Bone marrow (tissue), 2 donors: Measurements from ENCODE around the gene ASPRV1.
A peak's percentile ranks its signal among the peaks of the same experiment; 100 is the strongest.

ENCODE experiments used
- DNase-seq, 2 donors: peaks; one replicate each; lab custom pipeline; 2025; lab: John Stamatoyannopoulos, UW

ASPRV1 gene

DNA sequence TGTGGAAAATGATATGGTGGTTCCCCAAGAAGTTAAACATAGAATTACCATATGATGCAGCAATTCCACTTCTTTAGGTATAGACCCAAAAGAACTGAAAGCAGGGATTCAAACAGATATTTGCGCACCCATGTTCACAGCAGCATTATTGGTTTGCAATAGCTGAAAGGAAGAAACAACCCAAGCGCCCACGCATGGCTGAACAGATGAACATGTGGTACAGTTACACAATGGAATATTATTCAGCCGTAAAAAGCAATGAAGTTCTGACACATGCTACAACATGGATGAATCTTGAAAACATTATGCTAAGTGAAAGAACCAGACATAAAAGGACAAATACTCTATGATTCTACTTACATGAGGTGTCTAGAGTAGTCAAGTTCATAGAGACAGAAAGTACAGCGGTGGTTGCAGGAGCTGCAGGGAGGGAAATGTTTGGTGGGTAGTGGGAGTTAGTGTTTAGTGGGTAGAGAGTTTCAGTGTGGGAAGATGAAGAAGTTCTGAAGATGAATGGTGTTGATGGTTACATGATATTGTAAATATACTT, 26.7 kb upstream of the ASPRV1 start:
- DNase-seq = no peak

DNA sequence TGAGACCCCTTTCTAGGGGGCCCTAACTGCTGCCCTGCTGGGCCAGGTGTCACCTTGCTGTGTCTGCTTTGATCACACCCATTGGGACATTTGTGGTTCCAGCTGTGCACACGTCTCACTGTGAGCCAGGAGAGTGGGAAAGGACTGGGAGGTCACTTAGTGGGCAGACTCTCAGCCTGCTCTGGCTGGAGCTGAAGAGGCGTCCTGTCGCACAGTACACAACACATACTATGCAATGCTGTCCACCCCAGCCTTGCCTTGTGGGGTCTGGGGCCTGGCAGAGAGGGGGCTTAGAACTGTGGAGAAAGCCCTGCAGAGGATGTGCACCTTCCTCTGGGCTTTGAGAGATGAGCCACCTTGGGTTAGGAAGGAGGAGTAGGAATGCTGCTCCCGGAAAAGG, 25.3 kb upstream of the ASPRV1 start:
- no peak for DNase-seq

DNA sequence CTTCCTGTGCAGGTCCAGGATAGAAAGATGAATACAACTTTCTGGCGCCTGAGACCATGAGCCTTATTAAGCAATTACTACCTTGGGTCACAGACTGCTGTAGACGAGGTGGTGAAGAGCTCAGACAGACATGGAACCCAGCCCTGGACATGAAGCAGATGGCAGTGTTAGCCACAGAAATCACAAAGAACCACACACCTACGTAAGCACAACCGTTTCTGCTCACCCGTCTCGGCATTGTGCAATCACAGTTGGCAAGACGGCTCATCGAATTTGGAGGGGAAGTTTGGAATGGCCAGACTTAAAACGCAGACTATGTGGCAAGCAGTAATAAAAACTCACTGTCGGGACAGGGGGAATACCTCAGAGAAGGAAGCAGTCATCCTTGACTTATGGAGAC, 24.3 kb upstream of the ASPRV1 start:
- DNase-seq = peak in 1 of 2 donors; percentile 53

DNA sequence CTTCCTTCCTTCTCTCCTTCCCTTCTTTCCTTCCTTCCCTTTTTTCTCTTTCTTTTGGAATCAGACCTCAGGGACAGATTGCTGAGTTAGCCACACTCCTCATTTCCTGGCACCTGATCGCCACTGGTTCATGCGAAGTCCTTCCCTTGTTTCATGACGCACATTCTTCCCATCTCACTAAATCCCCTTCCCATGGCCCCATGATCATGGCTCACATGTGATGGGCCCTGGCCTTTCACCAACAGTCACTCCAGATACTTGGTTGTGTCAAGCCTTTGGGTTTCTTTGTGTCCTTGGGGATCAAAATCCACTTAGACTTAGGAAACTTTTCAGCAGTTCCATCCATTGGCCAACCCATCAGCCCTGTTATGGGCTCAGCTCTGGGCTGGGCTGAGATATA, 23.8 kb upstream of the ASPRV1 start:
- no peak for DNase-seq

DNA sequence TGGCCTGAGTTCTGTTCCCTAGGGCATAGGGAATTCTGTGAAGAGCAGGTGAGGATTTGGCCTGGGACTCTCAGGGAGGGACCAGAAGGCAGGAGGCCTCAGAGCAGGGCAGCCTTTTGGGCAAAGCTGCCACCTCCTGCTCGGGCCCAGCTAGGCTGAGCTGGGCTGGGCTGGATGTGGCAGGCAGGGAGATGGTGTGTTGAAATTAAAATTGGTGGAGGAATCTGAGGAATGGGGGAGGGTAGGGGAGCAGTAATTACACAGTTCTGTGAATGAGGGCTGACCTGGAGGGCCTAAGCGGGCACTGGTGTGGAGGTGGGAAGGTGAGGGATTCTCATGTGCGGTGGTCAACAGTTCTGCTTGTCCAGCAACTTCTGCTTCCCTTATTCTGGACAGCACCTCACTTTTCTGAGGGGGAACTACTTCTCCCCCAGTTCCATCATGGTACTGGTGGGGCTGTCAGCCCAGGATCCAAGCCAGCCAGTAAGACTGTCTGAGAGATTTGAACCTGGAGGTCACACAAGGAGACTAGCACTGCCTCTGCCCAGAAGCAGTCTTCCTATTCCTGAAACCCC, 22.0 kb upstream of the ASPRV1 start:
- no peak for DNase-seq

DNA sequence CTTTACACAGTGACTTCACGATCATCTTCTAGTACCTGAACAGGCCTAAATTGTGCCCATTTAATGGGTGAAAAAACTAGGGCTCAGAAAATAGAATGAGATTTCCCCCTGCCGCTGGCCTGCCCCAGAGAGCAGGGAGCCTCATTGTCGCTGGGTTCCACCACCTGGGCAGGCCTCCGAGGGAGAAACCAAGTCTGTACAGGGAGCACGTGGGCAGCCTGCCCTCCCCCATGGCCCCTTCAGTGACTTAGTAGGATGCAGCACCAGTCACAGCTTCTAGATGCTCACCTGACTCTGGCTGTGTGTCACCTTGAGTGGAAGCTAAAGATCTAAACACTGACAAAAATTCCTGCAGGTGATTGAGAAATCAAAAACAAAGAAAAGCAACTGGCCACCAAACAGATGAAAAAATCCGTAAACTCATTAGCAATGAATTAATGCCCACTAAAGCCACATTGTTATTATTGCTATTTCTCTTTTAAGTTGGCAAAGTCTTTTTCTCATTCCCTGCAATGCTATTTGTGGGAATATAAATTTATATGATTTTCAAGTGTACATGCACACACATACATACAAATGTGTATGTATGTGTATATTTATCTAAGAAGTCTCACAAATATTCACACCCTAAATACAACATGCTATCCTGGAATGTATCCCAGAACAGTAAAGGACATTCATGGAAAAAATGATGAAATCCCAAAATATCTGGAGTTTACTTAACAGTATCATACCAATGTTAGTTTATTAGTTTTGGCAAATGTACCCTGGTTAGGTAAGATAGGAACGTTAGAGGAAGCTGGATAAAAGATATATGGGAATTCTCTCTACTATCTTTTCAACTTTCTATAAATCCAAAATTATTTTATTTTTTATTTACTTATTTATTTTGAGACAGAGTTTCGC, 18.7 kb upstream of the ASPRV1 start:
- no peak for DNase-seq

DNA sequence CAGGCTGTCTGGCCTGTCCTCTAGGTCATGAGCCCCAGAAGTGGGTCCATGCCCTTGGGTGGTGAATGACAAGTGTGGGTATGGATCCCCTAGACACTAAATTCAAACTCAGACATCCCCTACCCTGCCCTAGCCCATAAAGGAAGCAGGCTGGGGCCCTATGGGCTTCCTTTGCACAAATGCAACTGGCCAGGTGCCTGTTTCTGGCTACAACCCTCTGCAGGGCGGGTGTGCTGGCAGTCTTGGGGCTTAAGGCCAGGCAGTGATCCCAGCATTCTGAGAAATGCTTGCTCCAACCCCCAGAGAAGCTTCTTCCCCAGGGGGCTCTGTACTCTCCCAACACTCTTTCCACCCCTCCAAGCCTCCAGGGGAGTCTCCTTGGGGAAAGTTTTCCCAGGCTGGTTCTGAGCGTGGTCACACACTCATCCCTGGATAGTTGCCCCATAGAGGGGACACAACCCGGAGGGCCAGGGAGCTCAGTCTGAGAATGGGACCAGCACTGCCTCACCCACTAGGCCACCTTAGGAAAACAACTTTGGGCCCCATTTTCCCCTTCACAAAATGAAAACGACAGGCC, 16.6 kb upstream of the ASPRV1 start:
- DNase-seq = no peak

DNA sequence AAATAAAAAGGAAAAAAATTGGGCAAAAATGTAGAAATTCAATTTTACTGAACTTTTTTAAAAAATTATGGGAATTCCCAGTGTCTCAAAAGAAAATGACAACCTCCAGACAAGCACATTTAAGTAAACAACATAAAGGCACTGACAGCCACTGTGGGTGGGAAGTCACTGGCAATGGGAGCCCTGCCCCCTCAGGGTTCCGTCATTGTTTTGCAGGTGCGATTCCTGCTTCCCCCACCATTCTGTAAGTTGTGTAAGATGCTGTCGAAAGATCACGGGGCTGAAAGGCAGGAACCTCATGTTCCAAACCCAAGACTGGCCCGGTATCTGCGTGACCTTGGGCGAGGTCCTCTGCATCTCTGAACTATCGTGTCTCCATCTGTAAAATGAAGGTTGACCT, 15.8 kb upstream of the ASPRV1 start:
- DNase-seq = no peak

DNA sequence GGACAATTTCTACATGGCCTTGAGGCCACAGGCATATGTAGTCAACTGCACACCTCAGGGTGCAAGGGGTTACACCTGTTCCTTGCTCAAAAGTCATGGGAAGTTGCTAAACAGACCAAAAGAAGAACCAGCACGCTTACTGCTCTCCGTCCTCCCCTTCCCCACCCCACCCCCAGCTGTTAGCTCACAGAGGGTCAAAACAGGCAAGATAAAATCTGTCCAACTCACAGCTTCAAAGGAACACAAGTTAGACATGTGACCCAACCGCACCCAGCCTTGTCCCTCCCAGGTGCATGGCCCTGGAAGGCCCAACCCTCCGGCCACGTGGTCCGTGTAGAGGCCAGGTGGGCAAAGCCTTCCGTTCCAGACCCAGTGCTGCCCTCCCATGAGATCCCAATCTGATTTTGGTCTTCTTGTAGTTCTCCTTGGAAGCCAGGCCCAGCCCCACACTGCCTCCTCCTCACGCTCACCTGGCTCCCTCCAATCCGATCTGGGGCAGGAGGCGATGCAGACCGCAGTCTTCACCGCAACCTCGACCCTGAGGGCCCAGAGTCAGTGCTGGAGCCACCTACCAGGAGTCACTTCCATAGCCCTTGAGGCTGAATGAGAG, 14.5 kb upstream of the ASPRV1 start:
- no peak for DNase-seq

DNA sequence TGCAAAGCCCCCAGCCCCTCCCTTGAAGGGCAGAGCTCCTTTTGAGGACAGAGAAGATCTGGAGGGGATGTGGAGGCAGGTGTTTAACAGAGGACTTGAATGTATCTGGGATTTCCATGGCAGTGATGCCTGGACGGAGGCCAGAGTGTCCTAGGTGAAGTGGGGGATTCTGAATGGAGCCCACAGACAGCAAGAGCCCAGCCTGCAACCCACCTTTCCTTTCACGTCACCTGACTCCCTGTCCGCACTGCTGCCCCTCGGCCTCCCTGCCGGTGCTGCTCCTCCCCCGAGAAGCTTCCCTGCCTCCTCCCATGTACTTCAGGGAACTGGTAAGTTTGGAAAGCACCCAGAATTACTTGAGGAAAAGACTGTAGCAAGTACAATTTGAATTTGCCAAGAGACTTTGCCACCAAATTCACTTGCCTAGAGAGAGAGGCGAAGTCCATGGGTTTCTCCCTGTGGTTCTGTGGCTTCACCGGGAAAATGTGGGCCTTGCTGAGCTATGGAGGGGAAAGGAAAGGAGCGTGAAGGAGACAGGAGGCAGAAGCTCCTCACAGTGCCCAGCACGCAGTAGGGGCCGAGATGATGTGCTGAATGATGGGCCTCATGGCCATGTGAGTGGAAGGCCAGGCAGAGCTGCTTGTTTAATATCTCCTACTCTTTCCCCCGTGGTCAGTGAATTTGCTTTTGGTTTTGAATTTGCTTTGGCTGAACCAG, 13.9 kb upstream of the ASPRV1 start:
- no peak for DNase-seq

DNA sequence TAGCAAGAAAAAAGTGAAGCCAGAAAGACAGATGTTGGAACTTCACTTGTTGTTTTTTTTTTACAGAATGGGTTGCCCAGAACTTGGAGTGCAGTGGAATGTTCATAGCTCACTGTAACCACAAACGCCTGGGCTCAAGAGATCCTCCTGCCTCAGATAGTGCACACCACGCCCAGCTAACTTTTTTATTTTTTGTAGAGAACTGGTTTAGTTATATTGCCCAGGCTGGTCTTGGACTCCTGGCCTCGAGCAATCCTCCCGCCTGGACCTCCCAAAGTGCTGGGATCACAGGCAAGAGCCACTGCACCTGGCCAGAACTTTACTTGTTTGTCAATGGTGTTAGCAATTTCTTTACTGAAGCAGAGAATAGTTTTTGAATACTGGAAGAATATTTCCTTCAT, 11.9 kb upstream of the ASPRV1 start:
- DNase-seq = no peak

DNA sequence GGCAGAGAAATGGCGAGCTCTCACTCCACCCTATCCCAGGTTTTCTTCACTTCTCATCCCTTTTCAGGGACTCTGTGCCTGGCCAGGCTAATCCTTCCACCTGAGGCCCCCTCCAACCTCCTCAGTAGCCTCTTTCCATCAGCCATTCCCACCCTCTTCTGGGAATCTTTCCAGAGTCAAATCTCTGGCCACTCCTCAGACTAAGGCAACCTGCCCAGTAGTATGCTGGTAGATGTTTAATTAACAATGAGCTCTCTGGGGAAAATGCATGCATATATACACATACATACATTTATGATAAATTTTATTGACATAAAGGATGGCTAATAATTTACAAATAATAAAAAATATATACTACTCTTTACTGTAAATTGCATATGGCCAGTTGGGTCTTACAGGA, 11.4 kb upstream of the ASPRV1 start:
- DNase-seq = no peak

DNA sequence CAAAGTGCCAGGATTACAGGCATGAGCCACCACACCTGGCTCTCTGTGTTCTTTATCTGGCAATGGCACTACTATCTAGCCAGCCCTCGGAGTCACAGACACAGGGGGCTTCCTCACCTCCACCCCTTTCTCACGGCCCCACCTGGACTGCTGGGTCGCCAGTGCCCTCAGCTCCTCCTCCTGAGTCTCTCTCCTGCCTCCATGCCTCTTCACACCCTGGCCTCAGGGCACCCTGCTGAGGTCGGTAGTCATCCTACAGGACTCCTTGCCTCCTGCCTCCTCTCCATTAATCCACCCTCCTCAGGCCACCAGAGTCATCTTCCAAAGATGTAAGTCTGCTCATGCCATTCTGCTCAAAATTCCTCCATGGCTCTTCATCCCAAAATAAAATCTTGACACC, 8.6 kb upstream of the ASPRV1 start:
- DNase-seq = no peak

DNA sequence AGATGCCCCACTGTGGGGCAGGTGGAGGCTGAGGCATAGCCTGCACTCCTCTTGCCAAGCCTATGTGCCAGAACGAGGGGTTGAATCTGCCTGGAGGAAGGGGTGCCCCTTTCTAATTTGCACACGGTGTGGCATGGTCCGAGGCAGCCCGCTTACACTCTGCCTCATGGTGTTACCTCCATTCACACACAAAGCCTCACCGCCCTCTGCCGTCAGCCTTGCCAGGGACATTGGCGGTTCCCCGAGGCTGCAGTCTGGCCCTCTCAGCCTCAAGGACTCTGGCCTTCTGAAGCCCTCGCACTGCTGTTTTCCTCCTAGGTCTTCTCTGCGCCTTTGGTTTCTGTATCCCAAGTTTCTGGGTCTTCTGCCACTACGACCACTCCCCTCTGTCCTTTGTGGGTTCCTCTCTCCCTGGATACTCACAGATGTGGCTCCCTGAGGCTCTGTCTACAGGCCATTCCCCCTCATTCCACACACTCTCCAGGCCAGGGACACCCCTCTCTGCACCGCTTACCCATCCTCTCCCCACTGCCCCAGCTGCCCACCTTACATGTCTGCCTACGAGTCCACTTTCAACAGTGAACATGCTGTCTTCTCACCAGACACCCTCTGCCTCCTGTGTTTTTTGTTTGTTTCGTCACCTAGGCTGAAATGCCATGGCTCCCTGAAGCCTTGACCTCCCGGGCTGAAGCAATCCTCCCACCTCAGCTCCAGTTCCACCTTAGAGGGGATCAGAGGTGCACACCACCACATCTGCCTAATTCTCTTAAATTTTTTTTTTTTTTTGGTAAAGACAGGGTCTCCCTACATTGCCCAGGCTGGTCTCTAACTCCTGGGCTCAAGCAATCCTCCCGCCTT, 7.9 kb upstream of the ASPRV1 start:
- DNase-seq = no peak

DNA sequence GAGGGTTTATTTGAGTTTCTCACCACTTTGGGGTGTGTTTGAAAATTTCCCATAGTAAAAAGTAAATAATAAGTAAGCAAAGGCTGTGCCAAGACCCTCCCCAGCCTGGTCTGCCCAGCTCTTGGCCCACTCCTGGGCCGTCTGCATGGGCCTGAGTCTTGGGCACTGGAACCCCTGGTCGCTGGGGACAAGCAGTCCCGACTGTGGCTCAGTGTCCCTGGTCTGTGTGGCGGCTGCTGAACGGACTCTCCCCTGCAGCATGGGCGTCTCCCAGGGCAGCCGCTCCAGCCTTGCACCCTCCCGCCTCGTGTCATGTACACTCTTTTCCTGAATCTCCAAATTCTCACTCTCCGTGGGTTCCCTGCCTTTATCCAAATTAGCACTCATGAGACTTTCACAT, 7.2 kb upstream of the ASPRV1 start:
- DNase-seq = no peak

DNA sequence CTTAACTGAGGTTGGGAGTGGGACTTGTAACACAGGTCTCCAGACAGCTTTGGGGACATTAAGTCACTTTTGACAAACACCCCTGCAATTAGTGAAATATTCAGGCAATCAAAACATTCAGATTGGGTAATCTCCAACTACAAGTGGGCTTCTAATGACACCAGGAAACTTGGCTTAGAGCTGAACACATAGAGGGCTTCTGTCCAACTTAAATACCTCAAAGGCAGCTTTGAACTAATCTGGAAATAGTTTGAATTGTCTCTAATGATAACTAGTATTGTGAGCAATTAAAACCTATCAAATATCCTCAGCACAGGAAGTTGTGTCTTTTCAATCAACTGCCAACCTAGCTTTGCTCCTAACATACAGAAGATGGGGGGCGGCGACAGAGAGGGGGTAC, 5.1 kb upstream of the ASPRV1 start:
- DNase-seq = no peak

DNA sequence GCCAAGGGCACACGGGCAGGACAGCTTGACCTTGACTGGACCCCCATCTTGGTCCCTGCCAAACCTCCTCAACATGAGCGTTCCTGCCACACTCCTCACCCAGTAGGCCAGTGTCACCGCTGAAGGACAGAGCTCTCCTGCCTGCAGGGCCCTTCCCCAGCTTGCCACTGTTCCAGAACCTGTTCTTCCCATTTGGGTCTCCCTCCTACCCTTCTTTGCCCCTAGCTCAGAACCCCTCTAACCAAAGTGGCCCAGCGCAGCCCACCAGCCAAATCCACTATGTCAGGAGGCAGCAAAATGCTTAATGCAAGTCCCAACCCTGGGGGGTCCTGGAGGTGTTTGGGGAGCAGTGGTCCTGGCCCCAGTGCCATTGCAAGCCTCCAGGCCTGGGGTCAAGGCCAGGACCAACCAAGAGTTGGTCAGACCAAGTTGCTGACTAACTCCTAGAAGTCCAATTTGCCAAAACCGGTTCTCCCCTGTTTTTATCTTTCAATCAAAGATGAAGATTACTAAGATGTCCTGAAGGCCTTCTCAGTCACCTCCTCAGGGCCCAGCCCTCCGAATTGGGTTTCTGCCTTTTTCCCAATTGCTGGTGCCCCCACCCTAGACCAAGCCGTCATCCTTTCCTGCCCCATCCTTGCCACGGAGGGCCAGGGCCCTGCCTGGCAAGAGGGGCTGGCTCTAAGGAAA, 4.5 kb upstream of the ASPRV1 start:
- DNase-seq = no peak

DNA sequence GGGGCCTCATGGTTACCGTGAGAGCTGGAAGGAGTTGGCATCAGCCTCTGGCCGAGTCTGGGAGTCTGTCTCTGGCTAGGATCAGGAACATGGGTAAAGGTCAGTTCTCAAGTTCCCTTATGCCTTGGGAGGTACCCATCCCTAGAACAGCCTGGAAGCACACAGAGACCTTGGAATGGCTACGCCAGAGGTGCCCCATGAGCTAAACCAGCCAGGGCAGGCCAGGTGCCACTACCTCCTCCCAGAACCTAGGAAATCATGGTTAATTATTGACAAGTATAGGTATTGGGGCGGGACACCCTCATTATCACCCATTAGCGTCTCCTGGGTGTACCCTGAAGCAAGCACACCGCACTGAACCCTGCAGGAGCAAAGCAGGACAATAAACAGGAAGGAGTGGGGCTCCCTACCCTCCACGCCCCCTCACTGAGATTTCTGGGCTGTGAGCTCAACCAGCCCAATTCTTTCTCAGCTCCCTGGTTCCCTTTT, 3.0 kb upstream of the ASPRV1 start:
- no peak for DNase-seq

DNA sequence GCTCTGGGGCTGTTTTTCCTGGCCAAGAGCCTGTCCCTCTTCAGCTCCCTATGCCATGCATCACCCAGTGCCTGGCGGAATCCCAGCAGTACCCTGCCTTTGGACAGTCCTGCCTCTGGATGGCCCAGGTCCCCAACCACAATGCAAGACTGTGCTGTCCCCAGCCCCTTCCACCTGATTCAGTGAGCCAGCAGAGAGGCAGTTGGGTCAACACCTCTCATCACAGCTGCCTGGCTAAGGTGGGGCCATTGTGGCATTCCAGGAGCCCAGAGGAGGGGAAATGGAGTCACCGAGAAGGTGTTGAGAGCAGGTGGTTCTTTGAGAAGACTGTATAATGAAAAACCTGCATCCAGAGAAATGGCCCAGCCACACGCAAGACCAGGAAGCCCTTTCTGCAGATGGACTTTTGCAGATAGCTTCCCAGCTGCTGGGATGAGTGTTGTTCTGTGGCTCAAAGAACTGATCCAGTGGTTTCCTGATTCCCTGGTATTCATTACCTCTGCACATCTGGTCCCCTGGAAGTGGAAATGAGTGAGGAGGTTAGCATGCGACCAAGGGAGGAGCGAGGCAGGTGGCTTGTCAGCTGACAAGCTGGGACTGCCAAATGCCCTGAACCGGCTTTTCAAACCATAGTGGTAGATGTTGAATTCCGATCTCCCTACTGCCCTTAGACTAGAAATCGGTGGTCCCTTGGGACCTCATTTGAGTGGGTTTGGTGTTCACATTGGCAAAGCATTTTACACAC, 1.7 kb upstream of the ASPRV1 start:
- DNase-seq = no peak

DNA sequence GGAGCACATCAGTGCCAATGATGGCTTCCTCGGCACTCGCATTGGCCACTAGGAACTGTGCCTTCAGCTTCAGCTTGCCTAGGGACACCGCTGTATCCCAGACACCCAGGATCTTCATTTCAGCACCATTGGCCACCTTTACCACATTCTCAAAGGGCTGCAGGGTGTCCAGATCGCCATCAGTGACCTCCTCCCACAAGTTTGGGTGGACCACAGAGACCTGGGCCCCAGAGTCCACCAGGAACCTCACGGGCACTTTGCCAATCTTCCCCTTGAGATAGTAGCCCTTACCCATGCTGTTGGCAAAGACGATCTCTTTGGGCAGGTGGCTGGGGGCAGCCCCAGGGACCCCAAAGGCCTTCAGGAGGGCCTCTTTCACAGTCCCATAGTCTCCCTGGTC, 610 bp downstream of the ASPRV1 start:
- no peak for DNase-seq
